Endothelial cell of umbilical vein (primary cell): Measurements from ENCODE around the gene AP4M1.

Experiments used
- POLR2AphosphoS5 ChIP-seq: IDR thresholded peaks from 2 replicates; pipeline ENCODE4 v1.6.1; 2012; ENCODE audit warnings: low read depth, mild to moderate bottlenecking, control low read depth, low read length, moderate library complexity; ENCODE audit not compliant: insufficient read depth
- TF ChIP-seq, protein P1 (sequence below), 2 donors: IDR thresholded peaks; 1 replicate in 1 of 2; 2 replicates in 1 of 2; pipeline ENCODE4 v1.5.1; 2011; ENCODE audit warnings: low read length in 2 of 2, mild to moderate bottlenecking in 2 of 2, moderate library complexity in 2 of 2, control low read depth in 1 of 2, inconsistent platforms in 1 of 2, low read depth in 1 of 2; ENCODE audit not compliant: insufficient read depth in 1 of 2; ENCODE audit errors: extremely low read depth in 1 of 2

DNA sequence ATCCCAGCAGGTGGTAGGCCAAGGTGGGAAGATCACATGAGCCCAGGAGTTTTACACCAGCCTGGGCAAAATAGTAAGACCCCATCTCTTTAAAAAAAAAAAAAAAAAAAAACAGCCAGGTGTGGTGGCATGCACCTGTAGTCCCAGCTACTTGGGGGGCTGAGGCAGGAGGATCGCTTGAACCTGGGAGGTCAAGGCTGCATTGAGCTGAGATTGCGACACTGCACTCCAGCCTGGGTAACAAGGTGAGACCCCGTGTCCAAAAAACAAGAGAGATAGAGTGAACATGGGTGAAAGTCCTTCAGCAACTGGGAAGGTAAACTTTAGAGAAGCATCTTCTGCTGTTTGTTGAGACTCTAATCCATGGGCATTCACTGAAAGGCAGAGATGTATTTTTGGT lies 41.0 kb downstream of the AP4M1 start:
- TF ChIP-seq, protein P1, sequence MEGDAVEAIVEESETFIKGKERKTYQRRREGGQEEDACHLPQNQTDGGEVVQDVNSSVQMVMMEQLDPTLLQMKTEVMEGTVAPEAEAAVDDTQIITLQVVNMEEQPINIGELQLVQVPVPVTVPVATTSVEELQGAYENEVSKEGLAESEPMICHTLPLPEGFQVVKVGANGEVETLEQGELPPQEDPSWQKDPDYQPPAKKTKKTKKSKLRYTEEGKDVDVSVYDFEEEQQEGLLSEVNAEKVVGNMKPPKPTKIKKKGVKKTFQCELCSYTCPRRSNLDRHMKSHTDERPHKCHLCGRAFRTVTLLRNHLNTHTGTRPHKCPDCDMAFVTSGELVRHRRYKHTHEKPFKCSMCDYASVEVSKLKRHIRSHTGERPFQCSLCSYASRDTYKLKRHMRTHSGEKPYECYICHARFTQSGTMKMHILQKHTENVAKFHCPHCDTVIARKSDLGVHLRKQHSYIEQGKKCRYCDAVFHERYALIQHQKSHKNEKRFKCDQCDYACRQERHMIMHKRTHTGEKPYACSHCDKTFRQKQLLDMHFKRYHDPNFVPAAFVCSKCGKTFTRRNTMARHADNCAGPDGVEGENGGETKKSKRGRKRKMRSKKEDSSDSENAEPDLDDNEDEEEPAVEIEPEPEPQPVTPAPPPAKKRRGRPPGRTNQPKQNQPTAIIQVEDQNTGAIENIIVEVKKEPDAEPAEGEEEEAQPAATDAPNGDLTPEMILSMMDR (IDR thresholded peaks at IDR 0.05; ENCODE audit: extremely low read depth in 1 of 2, insufficient read depth in 1 of 2, low read depth in 1 of 2, low read length in 2 of 2) = no peak
- no peak for TF ChIP-seq POLR2AphosphoS5
